GM19324 (cell line): ENCODE measurements around the gene SEH1L.

Experiments
- ATAC-seq: cut with Tn5 transposase; IDR thresholded peaks from one replicate; pipeline ENCODE4 v1.9.1; 2021; ENCODE audit warnings: mild to moderate bottlenecking, moderate library complexity; ENCODE audit not compliant: unreplicated experiment, low FRiP score

Gene SEH1L

DNA sequence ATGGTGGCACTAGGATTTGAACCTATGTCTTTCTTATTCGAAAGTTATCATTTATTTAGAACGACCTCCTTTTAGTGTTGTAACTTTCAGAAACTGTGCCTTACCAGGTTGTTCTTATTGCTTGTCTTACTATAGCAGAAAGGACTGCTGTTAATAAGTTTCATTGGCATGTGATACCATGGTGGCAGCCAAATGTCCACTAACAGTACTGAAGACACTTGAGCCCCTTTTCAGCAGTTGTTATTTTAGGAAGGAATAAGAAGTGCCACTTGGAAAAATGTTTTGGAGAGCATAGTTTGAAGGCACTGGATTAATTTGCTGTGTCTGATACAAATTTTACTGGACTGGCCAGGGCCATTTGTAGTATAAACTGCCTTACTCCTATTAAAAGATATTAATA, 81.1 kb downstream of the SEH1L start:
- ATAC-seq, result no peak

DNA sequence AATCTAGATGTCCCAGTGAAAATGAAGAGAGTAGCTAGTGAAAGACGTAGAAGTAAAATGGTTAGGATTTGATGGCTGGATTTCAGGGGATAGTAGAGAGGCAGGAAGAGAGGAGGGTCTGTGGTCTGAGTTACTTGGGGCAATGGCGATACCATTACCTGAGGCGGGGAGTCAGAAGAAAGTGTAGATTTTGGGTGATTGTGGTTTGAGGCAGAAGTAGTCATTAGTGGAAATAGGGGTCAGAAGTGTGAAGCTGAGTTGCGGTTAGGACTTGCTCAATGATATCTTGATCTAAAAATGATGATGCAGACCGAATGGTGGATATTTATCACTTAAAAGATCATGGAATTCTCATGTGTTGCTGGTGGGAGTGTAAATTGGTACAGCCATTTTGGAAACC, 84.4 kb downstream of the SEH1L start:
- no peak for ATAC-seq

DNA sequence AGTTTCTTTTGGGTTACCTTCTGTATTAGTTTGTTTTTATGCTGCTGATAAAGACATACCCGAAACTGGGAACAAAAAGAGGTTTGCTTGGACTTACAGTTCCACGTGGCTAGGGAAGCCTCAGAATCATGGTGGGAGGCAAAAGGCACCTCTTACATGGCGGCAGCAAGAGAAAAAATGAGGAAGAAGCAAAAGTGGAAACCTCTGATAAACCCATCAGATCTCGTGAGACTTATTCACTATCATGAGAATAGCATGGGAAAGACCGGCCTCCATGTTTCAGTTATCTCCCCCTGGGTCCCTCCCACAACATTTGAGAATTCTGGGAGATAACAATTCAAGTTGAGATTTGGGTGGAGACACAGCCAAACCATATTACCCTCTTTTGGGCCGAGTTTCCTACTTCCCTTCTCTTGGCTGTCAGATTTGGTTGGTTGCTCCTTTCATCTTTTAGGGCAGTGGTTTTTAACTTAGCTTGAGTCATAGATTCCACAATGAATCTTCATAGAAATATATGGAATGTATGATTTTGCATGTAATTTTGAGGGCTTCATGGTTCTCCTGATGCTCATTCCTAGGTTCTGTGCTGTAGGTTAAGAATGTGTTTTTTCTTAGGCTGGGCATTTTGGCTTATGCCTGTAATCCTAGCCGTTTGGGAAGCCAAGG, 87.6 kb downstream of the SEH1L start:
- ATAC-seq, result no peak

DNA sequence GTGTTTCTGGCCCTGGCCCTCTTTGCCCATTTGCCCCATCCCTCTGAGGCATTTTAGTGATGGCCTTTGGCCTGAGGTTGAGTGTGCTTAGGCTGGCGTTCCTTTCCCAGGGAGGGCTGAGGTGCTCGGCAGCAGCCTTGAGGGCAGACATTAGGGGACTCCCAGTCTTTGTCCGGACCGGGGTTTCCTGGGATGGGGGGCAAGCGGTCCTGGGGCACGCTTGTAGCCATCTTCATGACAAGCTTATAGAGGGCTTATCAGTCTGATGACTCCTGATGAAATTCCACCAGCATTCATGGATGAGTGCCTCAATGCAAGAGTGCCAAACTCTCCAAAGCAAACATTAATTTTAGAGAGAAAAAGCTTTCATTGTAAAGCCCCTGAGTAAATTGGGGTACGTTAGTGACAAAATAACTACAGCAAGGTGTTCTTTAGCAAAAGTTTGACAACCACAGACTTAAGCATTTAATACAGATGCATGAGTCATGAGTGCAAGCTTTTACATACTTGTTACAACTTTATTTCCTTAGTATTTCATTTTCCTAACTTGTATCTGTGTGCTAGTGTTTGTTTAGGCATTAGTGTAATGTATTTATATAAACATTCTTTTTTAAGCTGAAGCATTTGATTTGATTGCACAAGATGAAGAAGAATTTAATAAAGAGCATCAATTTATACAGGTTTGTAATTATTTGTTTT, 89.0 kb downstream of the SEH1L start:
- ATAC-seq, result no peak
